ENCODE results near the gene GNAS.

DNA sequence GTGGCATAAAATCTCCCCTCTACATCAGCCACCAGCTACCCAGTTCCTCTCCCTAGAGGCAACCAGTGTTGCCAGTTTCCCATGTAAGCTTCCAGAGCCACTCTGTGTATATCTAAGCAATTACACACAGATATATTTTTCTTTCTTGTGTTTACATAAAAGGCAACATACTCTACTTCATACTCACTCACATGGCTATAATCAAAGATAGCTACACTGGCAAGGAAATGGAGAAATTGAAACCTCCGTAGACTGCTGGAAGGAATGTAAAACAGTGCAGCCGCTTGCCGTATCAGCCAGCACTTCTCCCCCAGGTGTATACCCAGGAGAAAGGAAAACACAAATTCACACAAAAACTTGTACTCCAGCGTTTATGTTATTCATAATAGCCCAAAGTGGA is 90.0 kb downstream of the GNAS start:
- TF ChIP-seq, protein P1, sequence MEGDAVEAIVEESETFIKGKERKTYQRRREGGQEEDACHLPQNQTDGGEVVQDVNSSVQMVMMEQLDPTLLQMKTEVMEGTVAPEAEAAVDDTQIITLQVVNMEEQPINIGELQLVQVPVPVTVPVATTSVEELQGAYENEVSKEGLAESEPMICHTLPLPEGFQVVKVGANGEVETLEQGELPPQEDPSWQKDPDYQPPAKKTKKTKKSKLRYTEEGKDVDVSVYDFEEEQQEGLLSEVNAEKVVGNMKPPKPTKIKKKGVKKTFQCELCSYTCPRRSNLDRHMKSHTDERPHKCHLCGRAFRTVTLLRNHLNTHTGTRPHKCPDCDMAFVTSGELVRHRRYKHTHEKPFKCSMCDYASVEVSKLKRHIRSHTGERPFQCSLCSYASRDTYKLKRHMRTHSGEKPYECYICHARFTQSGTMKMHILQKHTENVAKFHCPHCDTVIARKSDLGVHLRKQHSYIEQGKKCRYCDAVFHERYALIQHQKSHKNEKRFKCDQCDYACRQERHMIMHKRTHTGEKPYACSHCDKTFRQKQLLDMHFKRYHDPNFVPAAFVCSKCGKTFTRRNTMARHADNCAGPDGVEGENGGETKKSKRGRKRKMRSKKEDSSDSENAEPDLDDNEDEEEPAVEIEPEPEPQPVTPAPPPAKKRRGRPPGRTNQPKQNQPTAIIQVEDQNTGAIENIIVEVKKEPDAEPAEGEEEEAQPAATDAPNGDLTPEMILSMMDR (IDR thresholded peaks at IDR 0.05), result no peak
- no peak for TF ChIP-seq POLR2A (IDR thresholded peaks at IDR 0.05)

Data from thyroid gland (tissue), 4 donors.